ENCODE data around the gene MAP3K1.

MAP3K1 gene

GRCh38 chr5:56876327-56876726, 61.0 kb downstream of the MAP3K1 start:
- no peaks in the 10 kb centered on the region for H3K9me3 ChIP-seq (ENCODE audit: control insufficient read depth, low read depth, low read length)
- peaks cover 22% of the 10 kb centered on the region for H3K36me3 ChIP-seq (ENCODE audit: control insufficient read depth, low read depth, low read length)
- H3K4me3 ChIP-seq (ENCODE audit: low read length) = no peak overlapping the region
- H3K27ac ChIP-seq (ENCODE audit: low read length) = no peak overlapping the region
- no peaks in the 10 kb centered on the region for H3K27me3 ChIP-seq (ENCODE audit: control insufficient read depth, insufficient read depth, low read length)
- no peak overlapping the region for H3K9ac ChIP-seq (ENCODE audit: low read length)
- H3K4me1 ChIP-seq (ENCODE audit: control insufficient read depth, low read depth, low read length) = no peaks in the 10 kb centered on the region

- Histone ChIP-seq H3K36me3 (ENCODE audit: control insufficient read depth, low read depth, low read length) (peaks cover 34% of the 10 kb centered on the region), H3K27me3 (ENCODE audit: control insufficient read depth, insufficient read depth, low read length) (no peaks in the 10 kb centered on the region), H3K4me3 (ENCODE audit: low read length) (no peak overlapping the region), H3K4me1 (ENCODE audit: control insufficient read depth, low read depth, low read length) (no peaks in the 10 kb centered on the region), H3K9me3 (ENCODE audit: control insufficient read depth, low read depth, low read length) (no peaks in the 10 kb centered on the region), H3K9ac (ENCODE audit: low read length) (no peak overlapping the region), H3K27ac (ENCODE audit: low read length) (no peak overlapping the region)
Observed at GRCh38 chr5:56881571-56881970, 66.2 kb downstream of the MAP3K1 start.

- no peak overlapping the region for H3K4me3 ChIP-seq (ENCODE audit: low read length)
- H3K36me3 ChIP-seq (ENCODE audit: control insufficient read depth, low read depth, low read length) = peaks cover 13% of the 10 kb centered on the region
- H3K27me3 ChIP-seq (ENCODE audit: control insufficient read depth, insufficient read depth, low read length) = no peaks in the 10 kb centered on the region
- no peak overlapping the region for H3K27ac ChIP-seq (ENCODE audit: low read length)
- no peak overlapping the region for H3K9ac ChIP-seq (ENCODE audit: low read length)
- H3K4me1 ChIP-seq (ENCODE audit: control insufficient read depth, low read depth, low read length) = no peaks in the 10 kb centered on the region
- H3K9me3 ChIP-seq (ENCODE audit: control insufficient read depth, low read depth, low read length) = no peaks in the 10 kb centered on the region
Observed at GRCh38 chr5:56893251-56893951, 78.1 kb downstream of the MAP3K1 start.

- no peak overlapping the region for H3K27ac ChIP-seq (ENCODE audit: low read length)
- peaks cover 10% of the 10 kb centered on the region for H3K36me3 ChIP-seq (ENCODE audit: control insufficient read depth, low read depth, low read length)
- H3K4me1 ChIP-seq (ENCODE audit: control insufficient read depth, low read depth, low read length) = no peaks in the 10 kb centered on the region
- H3K4me3 ChIP-seq (ENCODE audit: low read length) = no peak overlapping the region
- H3K27me3 ChIP-seq (ENCODE audit: control insufficient read depth, insufficient read depth, low read length) = no peaks in the 10 kb centered on the region
- no peaks in the 10 kb centered on the region for H3K9me3 ChIP-seq (ENCODE audit: control insufficient read depth, low read depth, low read length)
- no peak overlapping the region for H3K9ac ChIP-seq (ENCODE audit: low read length)
Observed at GRCh38 chr5:56896763-56897162, 81.4 kb downstream of the MAP3K1 start.

- Histone ChIP-seq H3K27me3 (ENCODE audit: control insufficient read depth, insufficient read depth, low read length) (no peaks in the 10 kb centered on the region), H3K4me1 (ENCODE audit: control insufficient read depth, low read depth, low read length) (no peaks in the 10 kb centered on the region), H3K36me3 (ENCODE audit: control insufficient read depth, low read depth, low read length) (peaks cover 10% of the 10 kb centered on the region), H3K4me3 (ENCODE audit: low read length) (no peak overlapping the region), H3K9me3 (ENCODE audit: control insufficient read depth, low read depth, low read length) (no peaks in the 10 kb centered on the region), H3K9ac (ENCODE audit: low read length) (no peak overlapping the region), H3K27ac (ENCODE audit: low read length) (no peak overlapping the region)
Observed at GRCh38 chr5:56898213-56898612, 82.9 kb downstream of the MAP3K1 start.

- H3K36me3 ChIP-seq (ENCODE audit: control insufficient read depth, low read depth, low read length) = no peaks in the 10 kb centered on the region
- no peak overlapping the region for H3K9ac ChIP-seq (ENCODE audit: low read length)
- H3K27ac ChIP-seq (ENCODE audit: low read length) = no peak overlapping the region
- H3K4me3 ChIP-seq (ENCODE audit: low read length) = no peak overlapping the region
- H3K4me1 ChIP-seq (ENCODE audit: control insufficient read depth, low read depth, low read length) = no peaks in the 10 kb centered on the region
- no peaks in the 10 kb centered on the region for H3K9me3 ChIP-seq (ENCODE audit: control insufficient read depth, low read depth, low read length)
- H3K27me3 ChIP-seq (ENCODE audit: control insufficient read depth, insufficient read depth, low read length) = no peaks in the 10 kb centered on the region
Observed at GRCh38 chr5:56900395-56900794, 85.0 kb downstream of the MAP3K1 start.

DNA sequence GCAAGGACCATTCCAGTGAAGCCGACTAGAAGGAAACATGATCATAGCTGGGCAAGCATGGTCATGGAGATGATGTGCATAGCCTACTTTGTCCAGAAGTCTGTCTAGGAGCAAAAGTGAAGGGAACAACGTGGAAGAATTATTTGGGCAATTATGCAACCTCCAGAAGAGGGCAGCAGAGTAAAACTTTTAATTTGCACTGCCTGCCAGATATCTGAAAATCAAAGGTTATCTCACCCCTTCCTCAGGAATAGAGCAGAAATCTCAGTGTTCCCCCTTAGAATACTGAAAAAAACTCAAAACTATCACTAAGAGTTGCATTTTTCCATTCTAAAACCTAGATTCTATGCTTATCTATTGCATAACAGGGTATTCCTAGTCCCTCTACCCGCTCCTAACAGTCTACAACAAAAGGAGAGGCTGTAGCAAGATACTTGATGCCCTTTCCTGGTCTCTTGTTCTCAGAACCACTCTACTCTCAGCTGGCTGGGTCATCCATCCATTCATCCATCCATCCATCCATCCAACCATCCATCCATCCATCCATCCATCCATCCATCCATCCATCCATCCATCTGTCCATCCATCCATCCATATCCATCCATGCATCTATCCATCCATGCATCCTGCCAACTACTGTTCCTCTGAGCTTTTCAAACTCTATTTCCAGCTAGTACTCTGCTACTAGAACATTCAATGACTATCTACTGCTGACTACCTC, 85.7 kb downstream of the MAP3K1 start:
- no peaks in the 10 kb centered on the region for H3K9me3 ChIP-seq (ENCODE audit: control insufficient read depth, low read depth, low read length)
- H3K36me3 ChIP-seq (ENCODE audit: control insufficient read depth, low read depth, low read length) = no peaks in the 10 kb centered on the region
- no peak overlapping the region for H3K27ac ChIP-seq (ENCODE audit: low read length)
- H3K9ac ChIP-seq (ENCODE audit: low read length) = no peak overlapping the region
- H3K27me3 ChIP-seq (ENCODE audit: control insufficient read depth, insufficient read depth, low read length) = no peaks in the 10 kb centered on the region
- no peaks in the 10 kb centered on the region for H3K4me1 ChIP-seq (ENCODE audit: control insufficient read depth, low read depth, low read length)
- H3K4me3 ChIP-seq (ENCODE audit: low read length) = no peak overlapping the region

- Histone ChIP-seq H3K4me1 (ENCODE audit: control insufficient read depth, low read depth, low read length) (peaks cover 8% of the 10 kb centered on the region), H3K27ac (ENCODE audit: low read length) (peak overlapping the region; percentile 67), H3K36me3 (ENCODE audit: control insufficient read depth, low read depth, low read length) (no peaks in the 10 kb centered on the region), H3K27me3 (ENCODE audit: control insufficient read depth, insufficient read depth, low read length) (no peaks in the 10 kb centered on the region), H3K9me3 (ENCODE audit: control insufficient read depth, low read depth, low read length) (no peaks in the 10 kb centered on the region), H3K4me3 (ENCODE audit: low read length) (peak overlapping the region; percentile 77), H3K9ac (ENCODE audit: low read length) (peak overlapping the region; percentile 85)
Observed at GRCh38 chr5:56908942-56909293, 93.6 kb downstream of the MAP3K1 start.

DNA sequence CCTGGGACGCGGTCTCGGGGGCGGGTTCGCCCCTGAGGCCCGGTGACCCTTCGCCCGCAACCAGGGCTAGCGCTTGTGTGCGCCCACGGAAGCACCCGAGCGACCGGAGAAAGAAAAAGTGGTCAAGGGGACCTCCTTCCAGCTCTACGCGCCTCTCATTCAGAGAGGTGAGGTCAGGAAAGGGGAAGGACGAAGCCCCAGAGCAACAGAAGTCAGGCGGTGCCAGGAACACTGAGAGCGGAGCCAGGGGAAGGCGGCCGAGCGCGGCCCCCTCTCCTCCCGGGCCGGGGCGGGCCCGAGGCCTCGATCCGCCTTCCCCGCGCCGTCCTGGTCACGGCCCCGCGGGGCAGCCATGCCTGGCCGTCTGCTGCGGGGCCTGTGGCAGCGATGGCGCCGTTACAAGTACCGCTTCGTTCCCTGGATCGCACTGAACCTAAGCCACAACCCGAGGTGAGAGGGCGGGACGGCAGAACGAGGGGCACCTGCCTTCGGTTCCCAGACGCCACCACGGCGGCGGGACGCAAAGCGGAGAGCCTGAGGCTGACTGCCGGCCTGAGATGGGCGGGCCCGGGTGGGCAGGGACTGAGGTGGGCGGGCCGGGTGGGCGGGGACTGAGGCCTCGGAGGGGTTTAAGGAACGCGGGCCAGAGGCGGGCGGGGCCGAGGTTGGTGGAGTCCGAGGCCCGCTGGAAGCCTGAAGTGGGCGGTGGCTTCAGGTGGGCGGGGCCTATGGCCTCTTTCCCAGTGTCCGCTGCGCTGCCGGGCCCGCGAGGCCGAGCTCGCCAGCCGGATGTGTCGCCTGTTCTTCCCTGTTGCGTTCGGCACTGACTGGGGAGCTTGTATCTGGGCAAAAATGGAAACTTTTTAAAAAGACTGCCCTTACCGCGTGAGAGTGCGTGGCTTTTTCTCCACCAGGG, 94.2 kb downstream of the MAP3K1 start, which contains the start of gene SETD9:
Gene SETD9, plus strand, starts transcription at position 303 of the 916 bp plus-strand sequence. Its CDS starts 50 bp downstream, at position 353.
- Histone ChIP-seq H3K27ac (ENCODE audit: low read length) (peak within 1 kb of the TSS; percentile 100), H3K27me3 (ENCODE audit: control insufficient read depth, insufficient read depth, low read length) (no peaks in the 10 kb centered on the region), H3K4me1 (ENCODE audit: control insufficient read depth, low read depth, low read length) (peaks cover 8% of the 10 kb centered on the region), H3K36me3 (ENCODE audit: control insufficient read depth, low read depth, low read length) (no peaks in the 10 kb centered on the region), H3K9ac (ENCODE audit: low read length) (peak within 1 kb of the TSS; percentile 99), H3K4me3 (ENCODE audit: low read length) (peak within 1 kb of the TSS; percentile 96), H3K9me3 (ENCODE audit: control insufficient read depth, low read depth, low read length) (no peaks in the 10 kb centered on the region)

DNA sequence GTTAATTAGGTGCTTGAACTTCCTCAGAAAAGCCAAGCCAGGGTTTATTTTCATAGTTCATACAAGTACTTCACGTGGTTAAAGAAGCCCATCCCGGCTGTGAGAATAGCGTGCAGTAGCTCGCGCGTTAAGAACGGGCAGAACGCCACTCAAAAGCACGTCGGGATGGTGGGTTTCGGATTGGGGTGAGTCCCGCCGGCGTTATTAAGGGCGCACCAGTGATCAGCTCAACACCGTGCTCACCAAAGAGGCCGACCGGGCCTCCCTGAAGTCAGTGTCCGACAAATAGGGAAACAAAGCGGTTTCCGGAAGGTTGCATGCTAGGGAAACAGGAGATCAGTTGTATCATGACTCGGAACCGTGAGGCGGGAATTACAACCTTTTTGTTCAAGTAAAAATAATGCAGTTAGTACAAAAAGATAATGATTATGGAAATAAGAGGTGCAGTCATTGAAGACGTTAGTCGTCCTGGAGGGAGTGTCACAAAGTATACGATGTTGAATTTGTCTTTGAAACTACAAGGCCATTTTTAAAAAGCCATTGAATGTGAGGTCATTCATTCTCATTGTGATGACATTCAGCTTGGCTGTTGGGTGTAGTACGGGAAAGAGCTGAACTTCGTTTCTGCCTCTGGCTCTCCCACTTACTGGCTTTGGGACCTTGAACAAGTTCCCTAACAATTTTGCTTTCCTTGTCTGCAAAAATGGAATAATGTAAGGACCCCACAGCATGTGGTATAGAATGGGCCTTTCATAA, 95.0 kb downstream of the MAP3K1 start:
- Histone ChIP-seq H3K27me3 (ENCODE audit: control insufficient read depth, insufficient read depth, low read length) (no peaks in the 10 kb centered on the region), H3K4me1 (ENCODE audit: control insufficient read depth, low read depth, low read length) (peaks cover 8% of the 10 kb centered on the region), H3K36me3 (ENCODE audit: control insufficient read depth, low read depth, low read length) (no peaks in the 10 kb centered on the region), H3K9me3 (ENCODE audit: control insufficient read depth, low read depth, low read length) (no peaks in the 10 kb centered on the region), H3K9ac (ENCODE audit: low read length) (peak overlapping the region; percentile 99), H3K4me3 (ENCODE audit: low read length) (peak overlapping the region; percentile 96), H3K27ac (ENCODE audit: low read length) (peak overlapping the region; percentile 100)

GRCh38 chr5:56913766-56914165, 98.4 kb downstream of the MAP3K1 start:
- Histone ChIP-seq H3K27me3 (ENCODE audit: control insufficient read depth, insufficient read depth, low read length) (no peaks in the 10 kb centered on the region), H3K4me3 (ENCODE audit: low read length) (no peak overlapping the region), H3K36me3 (ENCODE audit: control insufficient read depth, low read depth, low read length) (no peaks in the 10 kb centered on the region), H3K9me3 (ENCODE audit: control insufficient read depth, low read depth, low read length) (no peaks in the 10 kb centered on the region), H3K9ac (ENCODE audit: low read length) (no peak overlapping the region), H3K27ac (ENCODE audit: low read length) (no peak overlapping the region), H3K4me1 (ENCODE audit: control insufficient read depth, low read depth, low read length) (peaks cover 4% of the 10 kb centered on the region)

Measured in iPS-18a (cell line).